ENCODE measurements around the gene PKN1.
"Not testable (repeated sequence)": the region's sequence is repeated elsewhere in the genome, so short reads cannot be mapped to it uniquely, and the experiment has no call there.

The PKN1 gene

DNA sequence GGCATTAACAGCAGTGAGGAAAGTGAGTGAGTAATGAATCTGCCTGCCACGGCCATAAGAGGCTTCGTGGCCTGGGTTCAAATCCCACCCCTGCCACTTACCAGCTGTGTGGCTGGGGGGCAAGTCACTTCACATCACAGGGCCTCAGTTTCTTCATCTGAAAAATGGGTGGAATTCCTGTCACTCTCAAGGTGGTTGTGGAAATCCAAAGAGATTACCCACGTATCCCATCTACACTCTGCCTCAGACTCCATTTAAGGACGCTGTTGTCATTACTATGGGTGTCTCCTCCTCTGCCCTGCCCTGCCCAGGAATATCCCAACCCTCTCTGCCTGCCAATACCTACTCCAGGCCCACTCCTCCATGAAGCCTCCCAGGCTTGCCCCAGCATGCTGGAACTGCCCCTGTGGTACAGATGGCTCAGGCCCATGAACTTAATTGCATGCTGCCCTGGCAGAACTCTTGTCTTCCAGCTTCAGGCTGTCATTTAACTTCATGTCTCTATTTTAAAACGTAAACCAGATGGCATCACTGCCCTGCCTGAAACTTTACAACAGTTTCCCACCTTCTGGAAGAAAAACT is 59.7 kb downstream of the PKN1 start:
- no peak for DNase-seq

DNA sequence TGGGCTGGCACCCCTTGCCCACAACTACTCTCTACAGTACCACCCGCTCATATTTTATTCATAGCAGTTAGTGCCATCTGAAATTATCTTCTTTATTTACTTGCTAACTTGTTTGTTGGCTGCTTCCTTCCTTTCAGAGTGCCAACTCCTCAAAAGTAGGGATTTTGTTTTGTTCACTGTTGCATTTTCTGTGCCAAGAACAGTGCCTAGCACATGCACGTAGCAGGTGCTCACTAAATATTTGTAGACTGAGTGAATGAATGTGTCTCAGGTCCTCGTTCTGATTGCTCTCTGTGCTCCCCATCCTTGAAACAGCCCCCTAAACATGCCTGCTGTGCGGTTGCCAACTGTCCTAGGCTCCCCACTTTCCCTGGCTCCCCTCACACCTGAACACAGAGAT is 61.3 kb downstream of the PKN1 start:
- DNase-seq = no peak

DNA sequence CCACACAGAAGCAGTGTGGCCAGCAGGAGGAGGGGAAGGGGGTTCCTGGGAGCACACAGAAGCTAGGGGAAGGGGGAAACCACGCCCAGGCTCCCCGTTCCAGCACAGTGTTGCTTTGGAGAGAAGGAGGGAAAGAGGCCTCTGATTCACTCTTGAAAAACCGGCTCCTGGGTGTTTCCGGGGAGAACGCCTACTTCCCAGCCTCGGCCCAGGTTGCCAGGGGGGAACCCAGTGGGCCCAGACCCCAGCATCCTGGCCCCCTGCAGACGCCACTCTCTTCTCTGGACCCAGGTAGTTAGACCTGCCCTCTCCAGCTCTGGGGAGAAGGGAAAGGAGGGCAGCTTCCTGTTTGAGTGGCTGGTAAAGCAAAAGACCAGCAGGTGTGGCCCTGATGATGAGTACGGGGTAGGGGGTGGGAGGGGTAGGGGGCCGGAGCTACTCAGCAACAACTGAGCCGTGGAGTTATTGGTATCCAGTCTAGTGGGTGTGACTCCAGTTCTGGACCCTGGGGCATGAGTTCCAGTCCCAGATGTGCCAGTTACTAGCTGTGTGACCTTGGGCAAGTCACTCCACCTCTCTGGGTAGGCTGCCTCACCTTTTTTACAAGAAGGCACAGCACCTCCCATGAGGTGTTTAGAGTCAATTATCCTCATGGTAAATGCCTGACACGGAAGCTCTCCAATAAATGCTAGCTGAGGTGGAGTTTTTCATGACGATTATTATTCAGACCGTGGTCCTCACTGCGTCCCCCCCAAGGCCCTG is 62.0 kb downstream of the PKN1 start:
- DNase-seq = no peak

DNA sequence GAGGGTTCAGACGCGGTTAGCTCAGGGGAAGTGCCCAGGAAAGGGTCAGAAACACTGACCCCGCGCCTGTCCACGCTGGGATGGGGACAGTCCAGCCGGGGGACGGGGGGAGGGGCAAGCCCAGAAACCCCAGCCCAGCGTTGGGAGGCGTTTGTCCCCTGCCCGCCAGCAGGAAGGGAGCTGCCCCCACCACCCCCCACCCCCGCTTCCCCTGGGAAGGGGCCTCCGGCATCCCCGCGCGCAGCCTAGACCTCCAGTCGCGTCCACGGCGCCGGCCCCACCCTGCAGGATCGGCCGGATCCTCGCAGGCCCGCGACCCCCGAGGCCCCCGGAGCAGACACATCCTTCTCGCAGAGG is 62.5 kb downstream of the PKN1 start:
- DNase-seq = no peak

DNA sequence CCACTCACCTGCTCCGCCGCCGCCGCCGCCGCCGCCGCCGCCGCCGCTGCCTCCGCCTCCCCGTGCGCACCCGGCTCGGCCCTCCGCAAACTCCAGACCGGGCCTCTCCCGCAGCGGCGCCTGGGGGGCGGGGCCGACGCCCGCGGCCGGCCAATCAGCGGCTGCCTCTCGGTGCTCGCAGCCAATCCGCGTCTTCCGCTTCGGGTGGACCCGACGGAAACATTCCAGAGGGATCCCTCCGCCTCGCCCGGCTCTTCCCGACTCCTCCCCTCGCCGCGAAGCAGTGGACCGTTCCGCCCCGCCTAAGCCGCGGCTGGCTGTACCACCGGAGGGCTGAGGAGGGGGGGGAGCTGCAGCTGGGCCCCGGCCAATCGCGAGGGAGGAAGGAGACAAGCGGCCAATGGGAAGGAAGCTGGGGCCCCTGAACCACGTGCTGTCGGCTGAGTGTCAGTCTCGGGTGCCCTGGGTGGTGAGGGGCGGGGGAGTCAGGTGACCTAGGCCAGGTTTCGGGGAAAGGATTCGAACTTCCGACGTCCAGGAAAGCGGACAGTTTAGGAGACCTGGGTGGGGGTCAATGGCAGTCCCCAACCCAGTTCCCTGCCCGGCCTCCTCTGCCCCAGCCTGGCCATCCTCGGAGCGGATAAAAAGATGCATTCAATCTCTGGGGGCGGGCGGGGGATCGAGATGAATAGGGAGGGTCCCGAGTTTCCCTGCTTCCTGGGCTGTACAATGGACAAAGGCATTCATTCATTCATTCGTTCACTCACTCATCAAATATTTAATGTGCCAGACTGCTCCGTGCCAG is 63.1 kb downstream of the PKN1 start, which contains the start of gene GIPC1:
GIPC1 (minus strand) TSS at position 99 of the 805 bp plus-strand sequence. CDS start 13,151 bp downstream, outside the sequence.
- peak; percentile 83 for DNase-seq

DNA sequence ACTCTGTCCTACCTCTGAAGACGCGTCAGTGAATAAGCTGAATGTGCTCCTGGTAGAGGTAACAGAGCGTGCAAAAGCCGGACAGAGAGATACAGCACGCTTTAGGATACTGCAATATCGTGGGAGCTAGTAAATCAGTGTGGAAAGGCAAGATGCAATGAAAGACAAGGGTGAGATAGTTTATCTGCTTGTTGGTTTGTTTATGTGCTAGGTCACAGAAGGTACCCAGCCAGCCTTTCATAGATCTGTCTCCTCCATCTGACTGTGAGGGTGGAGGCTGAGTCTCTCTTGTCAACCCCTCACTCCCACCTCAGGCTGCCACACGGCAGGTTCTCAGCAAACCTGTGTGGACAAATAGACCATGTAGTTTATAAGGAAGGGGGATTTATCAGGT is 63.7 kb downstream of the PKN1 start:
- no peak for DNase-seq

DNA sequence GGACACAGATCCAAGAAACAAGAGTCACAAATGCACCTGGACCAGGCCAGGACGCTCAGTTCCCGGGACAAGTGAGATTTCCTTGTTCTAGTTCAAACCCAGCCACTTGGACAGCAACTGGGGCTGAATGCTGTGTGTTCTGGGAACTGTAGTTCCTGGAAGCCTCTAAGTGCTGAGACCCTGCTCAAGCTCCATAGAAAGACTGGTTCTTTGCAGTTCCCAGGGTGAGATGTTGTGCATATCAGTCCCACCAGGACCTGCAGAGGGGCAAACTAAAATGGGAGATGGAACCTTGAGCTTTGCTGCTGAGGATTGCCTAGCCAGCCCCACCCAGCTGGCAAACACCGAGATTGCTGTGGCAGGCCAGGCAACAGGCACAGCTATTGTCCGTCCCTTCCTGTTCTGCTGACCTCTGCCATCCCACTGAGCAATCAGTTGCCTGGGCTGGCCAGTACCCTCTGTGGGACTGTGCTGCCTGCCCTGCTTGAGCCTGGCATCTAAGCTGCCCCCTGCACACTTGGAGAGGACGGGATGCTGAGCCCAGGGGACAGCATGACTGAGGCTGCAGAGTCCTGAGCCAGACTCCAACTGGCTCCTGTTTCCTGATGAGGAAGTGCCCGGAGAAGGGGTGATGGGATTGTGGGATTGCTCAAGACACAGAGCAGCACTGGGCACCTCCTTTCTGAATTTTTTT is 64.3 kb downstream of the PKN1 start:
- DNase-seq = no peak

DNA sequence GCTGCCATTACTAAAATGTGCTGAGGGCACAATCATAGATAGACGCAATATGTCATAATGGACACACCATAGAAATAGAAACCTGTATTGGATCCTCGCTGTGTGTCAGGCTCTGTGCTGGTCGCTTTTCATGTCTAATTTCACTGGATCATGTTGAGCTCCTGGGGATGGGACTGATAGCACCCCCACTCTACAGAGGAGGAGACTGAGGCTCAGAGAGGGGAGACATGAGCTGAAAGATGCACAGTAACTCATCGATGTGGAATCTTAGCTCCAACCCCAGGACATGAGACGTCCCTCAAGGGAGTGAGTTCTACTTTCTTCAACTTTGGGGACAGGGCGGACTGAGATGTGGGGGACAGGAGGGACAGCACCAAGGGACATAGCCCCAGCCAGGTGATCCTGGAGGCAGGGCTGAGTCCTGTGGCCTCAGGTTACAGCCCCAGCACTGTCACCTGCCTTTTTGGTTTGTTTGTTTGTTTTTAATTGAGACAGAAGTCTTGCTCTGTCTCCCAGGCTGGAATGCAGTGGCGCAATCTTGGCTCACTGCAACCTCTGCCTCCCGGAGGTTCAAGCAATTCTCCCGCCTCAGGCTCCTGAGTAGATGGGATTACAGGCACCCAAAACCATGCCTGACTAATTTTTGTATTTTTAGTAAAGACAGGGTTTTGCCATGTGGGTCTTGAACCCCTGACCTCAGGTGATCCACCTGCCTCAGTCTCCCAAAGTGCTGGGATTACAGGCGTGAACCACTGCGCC is 69.4 kb downstream of the PKN1 start:
- DNase-seq = no peak

DNA sequence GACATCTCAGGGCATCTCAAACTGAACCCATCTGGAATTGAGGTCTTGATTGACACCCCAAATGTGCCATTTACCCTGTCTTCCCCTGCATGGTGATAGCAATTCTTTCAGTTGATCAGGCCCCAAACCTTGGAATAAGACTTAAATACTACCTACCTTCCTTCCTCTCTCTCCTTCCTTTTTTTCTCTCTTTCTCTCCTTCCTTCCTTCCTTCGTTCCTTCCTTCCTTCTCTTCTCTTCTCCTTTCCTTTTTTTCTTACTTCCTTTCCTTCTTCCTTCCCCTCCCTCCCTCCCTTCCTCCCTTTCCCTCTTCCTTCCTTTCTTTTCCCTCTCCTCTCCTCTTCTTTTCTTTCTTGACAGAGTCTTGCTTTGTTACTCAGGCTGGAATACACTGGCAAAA is 70.2 kb downstream of the PKN1 start:
- DNase-seq = no peak

DNA sequence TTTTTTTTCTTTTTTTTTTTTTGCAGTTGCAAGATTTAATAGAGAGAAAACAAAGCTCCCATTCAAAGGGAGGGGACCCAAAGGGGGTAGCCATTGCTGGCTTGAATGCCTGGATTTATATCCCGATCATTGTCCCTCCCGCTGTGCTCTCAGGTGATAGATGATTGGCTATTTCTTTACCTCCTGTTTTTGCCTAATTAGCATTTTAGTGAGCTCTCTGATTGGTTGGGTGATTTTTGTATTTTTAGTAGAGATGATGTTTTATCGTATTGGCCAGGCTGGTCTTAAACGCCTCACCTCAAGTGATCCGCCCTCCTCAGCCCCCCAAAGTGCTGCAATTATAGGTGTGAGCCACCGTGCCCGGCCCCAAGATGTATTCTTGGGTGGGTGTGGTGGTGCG is 71.5 kb downstream of the PKN1 start:
- DNase-seq = not testable (repeated sequence)

DNA sequence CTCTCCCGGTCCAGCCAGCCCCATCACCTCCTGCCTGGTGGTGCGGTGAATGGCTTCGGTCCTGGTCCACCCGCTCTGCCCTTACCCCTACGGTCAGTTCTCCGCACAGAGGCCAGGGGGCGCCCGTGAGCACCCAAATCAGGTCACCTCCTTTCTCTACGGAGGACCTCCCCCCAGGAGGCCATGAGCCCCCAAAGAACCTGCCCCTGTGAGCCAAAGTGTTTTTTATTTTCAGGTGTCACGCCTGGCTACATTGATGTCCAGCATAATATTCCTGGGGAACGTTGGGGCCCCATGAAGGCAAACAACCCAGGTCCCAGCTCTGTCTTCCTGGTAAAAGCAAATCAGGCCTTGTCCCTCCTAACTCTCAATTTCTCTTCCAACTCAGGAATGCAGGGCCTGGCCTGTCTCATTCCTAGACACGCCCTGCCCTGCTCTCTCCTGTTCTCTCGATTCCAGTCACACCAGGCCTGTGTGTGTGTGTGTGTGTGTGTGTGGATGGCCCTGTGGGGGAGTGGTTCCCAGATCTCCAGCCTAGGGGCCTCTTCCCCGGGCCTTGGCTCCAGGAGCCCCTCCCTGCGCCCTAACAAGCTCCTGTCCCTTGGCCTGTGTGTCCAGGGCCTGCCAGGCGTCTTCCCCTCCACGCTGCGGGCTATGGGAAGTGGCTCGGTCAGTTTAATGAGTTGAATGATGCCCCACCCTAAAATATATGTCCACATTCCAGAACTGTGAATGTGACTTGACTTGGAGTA is 72.6 kb downstream of the PKN1 start:
- DNase-seq = peak; percentile 75

DNA sequence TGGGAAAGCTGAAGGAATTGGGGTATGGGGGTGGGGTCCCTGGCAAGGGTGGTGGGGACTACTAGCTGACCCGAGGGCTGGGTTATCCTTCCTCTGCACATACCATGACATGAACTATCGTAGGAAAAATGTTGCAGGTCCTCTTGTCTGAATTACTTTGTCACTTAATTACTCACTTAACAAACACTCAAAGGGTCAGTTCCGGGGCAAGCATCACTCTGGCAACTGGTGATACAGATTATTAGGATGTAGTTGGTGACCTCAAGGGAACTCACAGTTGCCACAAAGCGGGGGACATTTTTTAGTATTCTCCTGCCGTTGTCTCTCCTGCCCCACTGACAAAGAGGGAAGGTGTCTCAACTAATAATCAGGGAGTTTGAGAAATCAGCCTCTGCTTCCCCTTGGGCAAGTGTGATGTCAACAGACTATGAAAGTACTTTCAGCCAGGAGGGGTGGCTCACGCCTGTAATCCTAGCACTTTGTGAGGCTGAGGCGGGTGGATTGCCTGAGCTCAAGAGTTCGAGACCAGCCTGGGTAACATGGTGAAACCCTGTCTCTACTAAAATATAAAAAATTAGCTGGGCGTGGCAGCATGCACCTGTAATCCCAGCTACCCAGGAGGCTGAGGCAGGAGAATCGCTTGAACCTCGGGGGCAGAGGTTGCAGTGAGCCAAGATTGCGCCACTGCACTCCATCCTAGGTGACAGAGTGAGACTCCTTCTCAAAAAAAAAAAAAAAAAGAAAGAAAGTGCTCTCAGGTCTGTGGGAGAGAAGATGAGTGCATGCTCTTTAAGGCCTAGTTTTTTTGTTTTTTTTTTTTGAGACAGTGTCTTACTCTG is 74.8 kb downstream of the PKN1 start:
- DNase-seq = no peak

DNA sequence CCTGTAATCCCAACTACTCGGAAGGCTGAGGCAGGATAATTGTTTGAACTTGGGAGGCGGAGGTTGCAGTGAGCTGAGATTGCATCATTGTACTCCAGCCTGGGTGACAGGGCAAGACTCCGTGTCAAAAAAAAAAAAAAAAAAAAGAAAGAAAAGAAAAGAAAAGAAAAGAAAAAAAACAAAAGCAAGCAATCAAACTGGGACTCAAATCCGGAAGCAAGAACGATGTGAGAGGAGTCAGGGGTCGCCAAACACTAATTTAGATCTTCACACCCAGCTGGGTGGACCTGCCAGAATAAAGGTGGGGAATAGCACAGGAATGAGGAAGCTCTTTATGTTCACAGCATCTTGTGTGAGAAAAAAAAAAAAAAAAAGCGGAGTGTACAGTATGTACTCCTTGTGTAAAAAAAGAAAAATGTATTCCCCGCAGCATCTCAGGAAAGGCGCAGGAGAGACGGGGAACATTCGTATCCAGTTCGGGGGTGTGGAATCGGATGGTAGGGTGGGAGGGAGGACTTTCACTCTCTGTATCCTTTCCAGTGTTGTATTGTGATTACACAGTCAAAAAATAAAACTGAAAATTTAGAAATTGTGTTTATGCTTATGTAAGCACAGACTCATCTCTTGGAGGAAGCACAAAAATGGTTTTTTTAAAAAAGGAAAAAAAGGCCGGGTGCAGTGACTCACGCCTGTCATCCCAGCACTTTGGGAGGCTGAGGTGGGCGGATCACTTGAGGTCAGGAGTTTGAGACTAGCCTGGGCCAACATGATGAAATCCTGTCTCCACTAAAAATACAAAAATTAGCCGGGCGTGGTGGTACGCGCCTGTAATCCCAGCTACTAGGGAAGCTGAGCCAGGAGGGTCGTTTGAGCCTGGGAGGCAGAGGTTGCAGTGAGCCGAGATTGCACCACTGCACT is 77.5 kb downstream of the PKN1 start:
- DNase-seq = no peak

DNA sequence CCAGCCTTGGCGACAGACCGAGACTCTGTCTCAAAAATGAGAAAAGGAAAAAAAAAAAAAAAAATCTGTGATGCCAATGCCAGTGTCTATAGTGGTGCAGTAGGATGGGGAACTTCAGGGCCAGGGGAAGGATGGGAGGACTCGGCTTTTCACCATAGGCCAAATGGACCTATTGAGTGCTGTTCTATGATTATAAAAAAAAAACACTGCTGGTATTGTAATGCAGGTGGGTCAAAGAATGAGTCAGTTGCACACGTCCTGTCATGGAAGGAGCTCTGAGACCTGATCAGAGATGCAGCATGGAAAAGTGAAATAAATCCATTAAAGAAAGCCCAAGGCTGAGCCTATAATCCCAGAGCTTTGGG is 78.1 kb downstream of the PKN1 start:
- DNase-seq = no peak

DNA sequence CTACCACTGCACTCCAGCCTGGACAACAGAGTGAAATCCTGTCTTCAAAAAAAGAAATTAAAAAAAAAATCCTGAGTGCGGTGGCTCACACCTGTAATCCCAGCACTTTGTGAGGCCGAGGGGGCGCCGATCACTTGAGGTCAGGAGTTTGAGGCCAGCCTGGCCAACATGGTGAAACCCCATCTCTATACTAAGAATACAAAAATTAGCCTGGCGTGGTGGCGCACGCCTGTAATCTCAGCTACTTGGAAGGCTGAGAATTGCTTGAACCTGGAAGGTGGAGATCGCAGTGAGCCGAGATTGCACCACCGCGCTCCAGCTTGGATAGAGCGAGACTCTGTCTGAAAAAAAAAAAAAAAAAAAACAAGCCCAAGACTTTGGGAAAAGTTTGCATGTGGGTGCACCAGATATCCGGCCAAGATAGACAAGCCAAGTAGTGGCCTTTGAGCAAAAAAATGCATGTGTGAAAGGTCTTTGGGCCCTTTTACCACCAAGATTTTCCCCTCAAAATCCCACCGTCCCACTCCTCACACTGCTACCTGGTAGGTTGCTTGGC is 79.4 kb downstream of the PKN1 start:
- DNase-seq = no peak

DNA sequence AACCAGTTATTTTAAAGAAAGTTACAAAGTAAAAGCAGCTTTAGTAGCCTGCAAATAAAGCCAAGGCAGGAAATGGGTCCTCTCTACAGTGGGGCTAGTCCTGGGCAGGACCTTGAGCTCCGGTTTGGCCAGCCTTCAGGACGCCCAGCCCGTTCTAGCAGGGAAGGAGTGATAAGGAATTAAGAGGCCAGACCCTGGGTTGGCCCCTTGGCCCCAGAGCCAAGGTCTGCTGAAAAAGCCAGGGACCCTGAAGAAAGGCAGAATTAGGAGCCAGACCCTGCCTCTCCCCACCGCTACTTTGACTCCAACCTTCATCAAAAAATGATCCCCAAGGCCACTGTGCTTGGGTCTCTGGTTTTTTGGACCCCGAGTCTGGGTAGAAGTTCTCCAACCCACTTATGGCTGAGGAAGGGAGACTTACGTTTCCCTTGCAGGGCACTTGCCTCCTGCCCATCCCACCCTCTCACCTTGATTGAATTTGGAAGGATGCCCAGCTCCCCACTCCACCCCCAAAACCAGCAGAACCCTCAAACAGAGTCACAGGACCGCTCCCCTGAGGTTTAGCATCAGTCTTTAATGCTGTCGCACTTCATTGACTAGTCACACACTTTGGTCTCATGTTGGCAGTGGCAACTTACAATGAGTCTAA is 81.2 kb downstream of the PKN1 start:
- no peak for DNase-seq

DNA sequence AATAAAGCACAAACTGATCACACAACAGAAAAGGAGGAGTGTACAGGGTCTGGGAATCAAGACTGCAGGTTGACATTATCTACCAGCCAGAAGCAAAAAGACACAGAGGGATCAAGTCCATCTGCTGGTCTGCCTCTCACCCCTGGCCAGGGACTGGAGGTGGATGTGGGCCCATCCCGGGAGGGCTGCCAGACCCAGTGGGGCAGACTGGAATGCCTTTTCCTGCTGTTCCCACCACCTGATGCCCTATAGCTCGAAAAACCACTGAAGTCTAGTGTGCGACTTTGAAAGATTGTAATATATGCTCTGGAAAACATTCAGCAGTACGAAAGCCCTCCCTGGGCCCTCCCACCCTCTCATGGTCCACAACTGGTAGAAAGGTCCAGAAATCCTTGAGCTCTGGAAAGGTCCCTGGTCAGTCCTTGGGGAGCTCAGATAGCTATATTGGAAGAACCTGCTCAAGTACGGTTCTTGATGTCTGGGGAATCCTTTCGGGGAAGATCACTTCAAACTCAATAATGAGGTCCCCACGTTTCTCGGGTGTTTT is 82.5 kb downstream of the PKN1 start:
- no peak for DNase-seq

DNA sequence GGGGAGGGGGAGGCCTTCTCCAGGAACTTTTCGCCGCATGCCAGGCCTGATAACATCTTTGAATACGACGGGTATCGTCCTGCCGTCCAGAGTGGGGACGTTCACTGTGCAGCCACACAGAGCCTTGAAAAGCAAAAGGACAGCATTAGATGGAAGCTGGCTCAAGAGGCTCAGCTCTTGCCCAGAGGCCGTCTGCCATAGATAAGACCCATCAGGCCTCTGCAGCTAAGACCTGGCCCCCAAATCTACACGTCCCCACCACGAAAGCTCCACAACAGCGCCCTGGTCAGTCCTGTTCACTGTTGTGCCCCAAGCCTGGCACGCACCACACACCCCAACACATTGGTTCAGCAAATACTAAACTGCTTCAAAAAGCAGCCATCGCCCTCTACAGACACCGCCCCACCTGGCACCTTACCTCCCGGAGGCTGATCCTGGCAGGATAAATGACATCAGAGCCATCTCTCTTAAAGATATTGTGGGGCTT is 83.0 kb downstream of the PKN1 start:
- no peak for DNase-seq

Measured in stimulated activated CD4-positive, alpha-beta T cell treated with anti-CD3 and anti-CD28 coated beads, Interleukin-4, amount 100 ng/mL, for 24 hours (primary cell).